ENCODE results near the gene KRTAP9-6. TPM values are rescaled to one million over a fixed set of nuclear protein-coding genes. Genes with fewer than 3 reads are reported as not detected.

Gene KRTAP9-6
- total RNA-seq, 4 donors from 2014 or later: not detected

GRCh38 chr17:41311111-41311510, 45.9 kb downstream of the KRTAP9-6 start:
- Histone ChIP-seq H3K4me3 (replicated peaks in 1 of 3) (no peak overlapping the region), H3K4me1 (peaks cover 0 to 18% of the 10 kb centered on the region in 2 donors), H3K27me3 (no peaks in the 10 kb centered on the region), H3K36me3 (no peaks in the 10 kb centered on the region), H3K9me3 (no peaks in the 10 kb centered on the region), H3K27ac (no peak overlapping the region)
- no peak for TF ChIP-seq CTCF (IDR thresholded peaks at IDR 0.05)
- TF ChIP-seq POLR2A (IDR thresholded peaks at IDR 0.05): no peak
- intact Hi-C loops (cut with DNase I): no loop called here
- no peak for DNase-seq
- WGBS, 2 donors: 89% methylated on average over 1 of the region's 1 CpG

DNA sequence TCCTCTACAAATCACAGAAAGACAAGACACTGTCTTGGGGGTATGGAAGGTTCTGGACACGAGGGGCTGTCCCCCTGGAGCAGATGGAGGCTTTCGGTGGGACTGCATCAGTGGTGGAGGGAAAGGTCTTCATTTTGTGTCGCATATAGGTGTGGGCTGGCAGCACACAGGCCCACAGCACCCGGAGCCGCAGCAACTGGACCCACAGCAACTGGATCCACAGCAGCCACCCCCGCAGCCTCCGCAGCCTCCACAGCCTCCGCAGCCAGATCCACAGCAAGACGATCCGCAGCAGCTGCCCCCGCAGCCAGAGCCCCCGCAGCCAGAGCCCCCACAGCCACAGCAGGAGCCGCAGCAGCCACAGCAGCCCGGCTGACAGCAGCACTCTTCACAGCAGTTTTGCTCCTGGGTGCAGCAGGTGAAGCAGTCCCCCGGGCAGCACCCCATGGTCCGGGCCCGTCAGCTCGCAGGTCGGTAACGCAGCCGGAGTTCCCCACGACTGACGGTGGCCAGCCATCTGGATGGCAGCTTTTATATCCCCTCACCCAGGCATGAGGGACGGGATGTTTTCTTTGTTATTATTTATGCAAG, 50.1 kb downstream of the KRTAP9-6 start, which contains the start of gene KRTAP17-1:
KRTAP17-1 (minus strand) TSS at position 507 of the 591 bp plus-strand sequence; CDS start at position 447, 60 bp downstream.
- H3K27me3 ChIP-seq: no peaks in the 10 kb centered on the region
- DNase-seq: no peak
- no peaks in the 10 kb centered on the region for H3K9me3 ChIP-seq
- H3K27ac ChIP-seq: no peak within 1 kb of the TSS
- WGBS, 2 donors: 76 to 85% methylated on average over 13 to 20 of the region's 24 CpGs
- intact Hi-C loops (cut with DNase I): no loop called here
- no peaks in the 10 kb centered on the region for H3K36me3 ChIP-seq
- TF ChIP-seq POLR2A (IDR thresholded peaks at IDR 0.05): no peak
- TF ChIP-seq CTCF (IDR thresholded peaks at IDR 0.05): no peak
- no peaks in the 10 kb centered on the region for H3K4me1 ChIP-seq
- H3K4me3 ChIP-seq (replicated peaks in 1 of 3): no peak within 1 kb of the TSS

Small RNA genes within 50 kb of the gene (small RNA-seq; reads per million reads assigned to genes)
- not detected for gene KRTAP9-10P

Other genes with a start within 250 kb of the KRTAP9-6 start
- not detected for gene KRTAP1-5, start 238.2 kb upstream of the KRTAP9-6 start, total RNA-seq
- not detected for gene KRTAP1-4, start 235.2 kb upstream of the KRTAP9-6 start, total RNA-seq
- gene KRTAP1-3, start 230.5 kb upstream of the KRTAP9-6 start, total RNA-seq: not detected
- gene KRTAP1-1, start 223.9 kb upstream of the KRTAP9-6 start, total RNA-seq: not detected
- not detected for gene KRTAP2-1, start 218.1 kb upstream of the KRTAP9-6 start, total RNA-seq
- gene KRTAP2-2, start 210.1 kb upstream of the KRTAP9-6 start, total RNA-seq: not detected
- not detected for gene KRTAP2-3, start 205.3 kb upstream of the KRTAP9-6 start, total RNA-seq
- gene KRTAP2-4, start 199.5 kb upstream of the KRTAP9-6 start, total RNA-seq: not detected
- not detected for gene KRTAP4-7, start 181.2 kb upstream of the KRTAP9-6 start, total RNA-seq
- gene KRTAP4-8, start 167.2 kb upstream of the KRTAP9-6 start, total RNA-seq: not detected
- not detected for gene KRTAP4-16, start 163.2 kb upstream of the KRTAP9-6 start, total RNA-seq
- gene KRTAP4-9, start 160.0 kb upstream of the KRTAP9-6 start, total RNA-seq: not detected
- gene KRTAP4-11, start 147.0 kb upstream of the KRTAP9-6 start, total RNA-seq: not detected
- gene KRTAP4-12, start 141.2 kb upstream of the KRTAP9-6 start, total RNA-seq: not detected
- not detected for gene KRTAP4-6, start 124.8 kb upstream of the KRTAP9-6 start, total RNA-seq
- not detected for gene KRTAP4-5, start 115.6 kb upstream of the KRTAP9-6 start, total RNA-seq
- not detected for gene KRTAP4-4, start 104.6 kb upstream of the KRTAP9-6 start, total RNA-seq
- gene KRTAP4-3, start 97.2 kb upstream of the KRTAP9-6 start, total RNA-seq: not detected
- gene KRTAP4-2, start 87.2 kb upstream of the KRTAP9-6 start, total RNA-seq: not detected
- not detected for gene KRTAP4-1, start 80.5 kb upstream of the KRTAP9-6 start, total RNA-seq
- not detected for gene KRTAP9-1, start 75.5 kb upstream of the KRTAP9-6 start, total RNA-seq
- not detected for gene KRTAP9-2, start 38.7 kb upstream of the KRTAP9-6 start, total RNA-seq
- gene KRTAP9-3, start 32.9 kb upstream of the KRTAP9-6 start, total RNA-seq: not detected
- gene KRTAP9-8, start 27.4 kb upstream of the KRTAP9-6 start, total RNA-seq: not detected
- gene KRTAP9-4, start 15.7 kb upstream of the KRTAP9-6 start, total RNA-seq: not detected
- not detected for gene KRTAP9-9, start 10.0 kb upstream of the KRTAP9-6 start, total RNA-seq
- gene KRTAP9-7, start 10.3 kb downstream of the KRTAP9-6 start, total RNA-seq: not detected
- not detected for gene KRTAP29-1, start 37.5 kb downstream of the KRTAP9-6 start, total RNA-seq
- gene KRTAP16-1, start 43.9 kb downstream of the KRTAP9-6 start, total RNA-seq: not detected
- gene KRTAP17-1, start 50.3 kb downstream of the KRTAP9-6 start, total RNA-seq: not detected
- gene KRT33A, start 85.5 kb downstream of the KRTAP9-6 start, total RNA-seq: not detected
- gene KRT33B, start 104.4 kb downstream of the KRTAP9-6 start, total RNA-seq: not detected
- not detected for gene KRT34, start 116.9 kb downstream of the KRTAP9-6 start, total RNA-seq
- gene KRT31, start 132.2 kb downstream of the KRTAP9-6 start, total RNA-seq: not detected
- not detected for gene KRT37, start 159.2 kb downstream of the KRTAP9-6 start, total RNA-seq
- not detected for gene KRT38, start 175.6 kb downstream of the KRTAP9-6 start, total RNA-seq
- gene KRT32, start 202.0 kb downstream of the KRTAP9-6 start, total RNA-seq: not detected
- not detected for gene KRT35, start 215.8 kb downstream of the KRTAP9-6 start, total RNA-seq
- not detected for gene KRT36, start 224.5 kb downstream of the KRTAP9-6 start, total RNA-seq
- under 1 TPM in 1 of 4 donors, not detected in 3; 0.83 TPM for gene KRT13, start 240.2 kb downstream of the KRTAP9-6 start, total RNA-seq

Data from thyroid gland (tissue), 4 donors.